ENCODE measurements around the gene EPHA8. TPM values are rescaled to one million over a fixed set of nuclear protein-coding genes. Genes with fewer than 3 reads are reported as not detected.

Gene EPHA8
- total RNA-seq, 1 donor from 2014 or later = not detected

- H3K9me3 Mint-ChIP-seq = no peaks in the 10 kb centered on the region
- Histone ChIP-seq H3K36me3 (no peaks in the 10 kb centered on the region), H3K79me2 (ENCODE audit: low read depth) (no peaks in the 10 kb centered on the region), H3K27me3 (no peaks in the 10 kb centered on the region), H3K4me1 (no peaks in the 10 kb centered on the region), H3K9ac (no peak overlapping the region), H2AFZ (replicated peaks) (no peak overlapping the region), H4K20me1 (ENCODE audit: low read depth) (no peaks in the 10 kb centered on the region), H3K4me2 (no peak overlapping the region), H3K4me3 (no peak overlapping the region), H3F3A (ENCODE audit: low read depth) (no peaks in the 10 kb centered on the region), H3K27ac (no peak overlapping the region), H3K9me3 (ENCODE audit: low read depth) (no peaks in the 10 kb centered on the region)
- TF ChIP-seq CTCF (IDR thresholded peaks at IDR 0.05) = peak; percentile 95
- no peak for TF ChIP-seq EZH2 (IDR thresholded peaks at IDR 0.05)
- H3K4me1 Mint-ChIP-seq = peaks cover 4% of the 10 kb centered on the region
- H3K27me3 Mint-ChIP-seq (ENCODE audit: insufficient read depth, low read depth) = peaks cover 22% of the 10 kb centered on the region
- H3K4me3 Mint-ChIP-seq = no peak overlapping the region
- peak; percentile 88 for DNase-seq (ENCODE audit: low spot score)
- no peak overlapping the region for H3K27ac Mint-ChIP-seq
- no peaks in the 10 kb centered on the region for H3K36me3 Mint-ChIP-seq
These were observed 78.8 kb downstream of the EPHA8 start for GRCh38 chr1:22641906-22642636.

GRCh38 chr1:22643381-22643780 is 80.1 kb downstream of the EPHA8 start, which contains the start of gene C1QC:
TSS of gene C1QC (plus strand) at chr1:22643633. CDS start at chr1:22644024, 391 bp downstream.
- TF ChIP-seq CTCF (IDR thresholded peaks at IDR 0.05) = no peak
- TF ChIP-seq EZH2 (IDR thresholded peaks at IDR 0.05) = no peak
- TF ChIP-seq EZH2phosphoT487 (IDR thresholded peaks at IDR 0.05) = no peak
- H4K20me1 ChIP-seq (ENCODE audit: low read depth) = no peaks in the 10 kb centered on the region
- H3K4me1 ChIP-seq = no peaks in the 10 kb centered on the region
- no peak within 1 kb of the TSS for H2AFZ ChIP-seq (replicated peaks)
- no peaks in the 10 kb centered on the region for H3K79me2 ChIP-seq (ENCODE audit: low read depth)
- H3K9me3 ChIP-seq (ENCODE audit: low read depth) = no peaks in the 10 kb centered on the region
- no peak within 1 kb of the TSS for H3K9ac ChIP-seq
- Mint-ChIP-seq H3K36me3 (no peaks in the 10 kb centered on the region), H3K27me3 (ENCODE audit: insufficient read depth, low read depth) (peaks cover 14% of the 10 kb centered on the region), H3K4me3 (no peak within 1 kb of the TSS), H3K27ac (no peak within 1 kb of the TSS), H3K4me1 (peaks cover 4% of the 10 kb centered on the region), H3K9me3 (no peaks in the 10 kb centered on the region)
- H3K27me3 ChIP-seq = no peaks in the 10 kb centered on the region
- H3K27ac ChIP-seq = no peak within 1 kb of the TSS
- DNase-seq (ENCODE audit: low spot score) = no peak
- no peak within 1 kb of the TSS for H3K4me3 ChIP-seq
- no peak within 1 kb of the TSS for H3K4me2 ChIP-seq
- H3K36me3 ChIP-seq = no peaks in the 10 kb centered on the region
- no peaks in the 10 kb centered on the region for H3F3A ChIP-seq (ENCODE audit: low read depth)

- Histone ChIP-seq H3K4me3 (no peak overlapping the region), H3K79me2 (ENCODE audit: low read depth) (no peaks in the 10 kb centered on the region), H3K4me2 (no peak overlapping the region), H3F3A (ENCODE audit: low read depth) (no peaks in the 10 kb centered on the region), H3K36me3 (no peaks in the 10 kb centered on the region), H3K27ac (no peak overlapping the region), H3K27me3 (no peaks in the 10 kb centered on the region), H4K20me1 (ENCODE audit: low read depth) (no peaks in the 10 kb centered on the region), H2AFZ (replicated peaks) (no peak overlapping the region), H3K4me1 (no peaks in the 10 kb centered on the region), H3K9me3 (ENCODE audit: low read depth) (no peaks in the 10 kb centered on the region), H3K9ac (no peak overlapping the region)
- Mint-ChIP-seq H3K27ac (no peak overlapping the region), H3K36me3 (no peaks in the 10 kb centered on the region), H3K27me3 (ENCODE audit: insufficient read depth, low read depth) (peaks cover 14% of the 10 kb centered on the region), H3K4me1 (peaks cover 4% of the 10 kb centered on the region), H3K9me3 (no peaks in the 10 kb centered on the region), H3K4me3 (no peak overlapping the region)
- no peak for TF ChIP-seq EZH2phosphoT487 (IDR thresholded peaks at IDR 0.05)
- no peak for TF ChIP-seq EZH2 (IDR thresholded peaks at IDR 0.05)
- TF ChIP-seq CTCF (IDR thresholded peaks at IDR 0.05) = no peak
- no peak for DNase-seq (ENCODE audit: low spot score)
These were observed 80.6 kb downstream of the EPHA8 start for GRCh38 chr1:22643928-22644327.
